Measurements from ENCODE around the gene ADAMTS3. TPM values are rescaled to one million over a fixed set of nuclear protein-coding genes. Genes with fewer than 3 reads are reported as not detected.

Gene ADAMTS3
- total and polyA plus RNA-seq, 2 experiments from 2014 or later = 1.2 to 3.7 TPM

- DNase-seq (ENCODE audit: low spot score) = no peak
- no peak overlapping the region for H2AFZ ChIP-seq
- H3K4me3 ChIP-seq = no peak overlapping the region
- H3K79me2 ChIP-seq (replicated peaks; ENCODE audit: insufficient read depth) = no peaks in the 10 kb centered on the region
- Mint-ChIP-seq H3K27ac (no peak overlapping the region), H3K27me3 (ENCODE audit: insufficient read depth, low read depth, poor library complexity) (no peaks in the 10 kb centered on the region), H3K4me3 (no peak overlapping the region), H3K4me1 (no peaks in the 10 kb centered on the region), H3K9me3 (no peaks in the 10 kb centered on the region; the same call in 2 of the 3 replicates), H3K36me3 (ENCODE audit: low read depth) (no peaks in the 10 kb centered on the region)
- no peaks in the 10 kb centered on the region for H3K27me3 ChIP-seq (ENCODE audit: insufficient read depth)
- no peak overlapping the region for H3K4me2 ChIP-seq
- H3K27ac ChIP-seq (ENCODE audit: low read depth) = no peak overlapping the region
- no peaks in the 10 kb centered on the region for H3K4me1 ChIP-seq (ENCODE audit: insufficient read depth)
- TF ChIP-seq STAT1 (IDR thresholded peaks at IDR 0.05; ENCODE audit: unreplicated experiment) (no peak), EZH2phosphoT487 (IDR thresholded peaks at IDR 0.05; ENCODE audit: unreplicated experiment) (no peak), NANOG (IDR thresholded peaks at IDR 0.05; ENCODE audit: borderline replicate concordance) (no peak)
- TF ChIP-seq, protein P1, sequence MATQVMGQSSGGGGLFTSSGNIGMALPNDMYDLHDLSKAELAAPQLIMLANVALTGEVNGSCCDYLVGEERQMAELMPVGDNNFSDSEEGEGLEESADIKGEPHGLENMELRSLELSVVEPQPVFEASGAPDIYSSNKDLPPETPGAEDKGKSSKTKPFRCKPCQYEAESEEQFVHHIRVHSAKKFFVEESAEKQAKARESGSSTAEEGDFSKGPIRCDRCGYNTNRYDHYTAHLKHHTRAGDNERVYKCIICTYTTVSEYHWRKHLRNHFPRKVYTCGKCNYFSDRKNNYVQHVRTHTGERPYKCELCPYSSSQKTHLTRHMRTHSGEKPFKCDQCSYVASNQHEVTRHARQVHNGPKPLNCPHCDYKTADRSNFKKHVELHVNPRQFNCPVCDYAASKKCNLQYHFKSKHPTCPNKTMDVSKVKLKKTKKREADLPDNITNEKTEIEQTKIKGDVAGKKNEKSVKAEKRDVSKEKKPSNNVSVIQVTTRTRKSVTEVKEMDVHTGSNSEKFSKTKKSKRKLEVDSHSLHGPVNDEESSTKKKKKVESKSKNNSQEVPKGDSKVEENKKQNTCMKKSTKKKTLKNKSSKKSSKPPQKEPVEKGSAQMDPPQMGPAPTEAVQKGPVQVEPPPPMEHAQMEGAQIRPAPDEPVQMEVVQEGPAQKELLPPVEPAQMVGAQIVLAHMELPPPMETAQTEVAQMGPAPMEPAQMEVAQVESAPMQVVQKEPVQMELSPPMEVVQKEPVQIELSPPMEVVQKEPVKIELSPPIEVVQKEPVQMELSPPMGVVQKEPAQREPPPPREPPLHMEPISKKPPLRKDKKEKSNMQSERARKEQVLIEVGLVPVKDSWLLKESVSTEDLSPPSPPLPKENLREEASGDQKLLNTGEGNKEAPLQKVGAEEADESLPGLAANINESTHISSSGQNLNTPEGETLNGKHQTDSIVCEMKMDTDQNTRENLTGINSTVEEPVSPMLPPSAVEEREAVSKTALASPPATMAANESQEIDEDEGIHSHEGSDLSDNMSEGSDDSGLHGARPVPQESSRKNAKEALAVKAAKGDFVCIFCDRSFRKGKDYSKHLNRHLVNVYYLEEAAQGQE (IDR thresholded peaks at IDR 0.05; ENCODE audit: unreplicated experiment) = no peak
- no peaks in the 10 kb centered on the region for H3K9me2 ChIP-seq (ENCODE audit: insufficient read depth)
- no peaks in the 10 kb centered on the region for H3K36me3 ChIP-seq (ENCODE audit: insufficient read depth)
- no peaks in the 10 kb centered on the region for H3F3A ChIP-seq (replicated peaks; ENCODE audit: low read depth)
- H4K20me1 ChIP-seq (replicated peaks; ENCODE audit: insufficient read depth) = no peaks in the 10 kb centered on the region
- no peak for ATAC-seq
Measured at GRCh38 chr4:72410158-72410557, 158.9 kb downstream of the ADAMTS3 start.

- no peaks in the 10 kb centered on the region for H3K4me1 ChIP-seq (ENCODE audit: insufficient read depth)
- no peak overlapping the region for H3K27ac ChIP-seq (ENCODE audit: low read depth)
Measured at GRCh38 chr4:72408568-72408967, 160.5 kb downstream of the ADAMTS3 start.

More at GRCh38 chr4:72408568-72408967, 160.5 kb downstream of the ADAMTS3 start:
- no peak for TF ChIP-seq EZH2 (IDR thresholded peaks at IDR 0.05; ENCODE audit: low read depth, unreplicated experiment)
- TF ChIP-seq ZNF331 (CRISPR knock-in tag; IDR thresholded peaks at IDR 0.05; ENCODE audit: low read depth) = no peak
- TF ChIP-seq, protein P2, sequence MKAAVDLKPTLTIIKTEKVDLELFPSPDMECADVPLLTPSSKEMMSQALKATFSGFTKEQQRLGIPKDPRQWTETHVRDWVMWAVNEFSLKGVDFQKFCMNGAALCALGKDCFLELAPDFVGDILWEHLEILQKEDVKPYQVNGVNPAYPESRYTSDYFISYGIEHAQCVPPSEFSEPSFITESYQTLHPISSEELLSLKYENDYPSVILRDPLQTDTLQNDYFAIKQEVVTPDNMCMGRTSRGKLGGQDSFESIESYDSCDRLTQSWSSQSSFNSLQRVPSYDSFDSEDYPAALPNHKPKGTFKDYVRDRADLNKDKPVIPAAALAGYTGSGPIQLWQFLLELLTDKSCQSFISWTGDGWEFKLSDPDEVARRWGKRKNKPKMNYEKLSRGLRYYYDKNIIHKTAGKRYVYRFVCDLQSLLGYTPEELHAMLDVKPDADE (IDR thresholded peaks at IDR 0.05) = no peak
- TF ChIP-seq POLR2AphosphoS5 (IDR thresholded peaks at IDR 0.05; ENCODE audit: low read depth) = no peak
- TF ChIP-seq, protein P1 (IDR thresholded peaks at IDR 0.05; ENCODE audit: unreplicated experiment) = no peak
- Mint-ChIP-seq H3K27me3 (ENCODE audit: insufficient read depth, low read depth, poor library complexity) (no peaks in the 10 kb centered on the region), H3K36me3 (ENCODE audit: low read depth) (no peaks in the 10 kb centered on the region), H3K27ac (no peak overlapping the region), H3K4me3 (no peak overlapping the region), H3K4me1 (no peaks in the 10 kb centered on the region), H3K9me3 (no peaks in the 10 kb centered on the region; the same call in 2 of the 3 replicates)
- ATAC-seq (no peak), DNase-seq (ENCODE audit: low spot score) (no peak)
- no peak overlapping the region for H2AFZ ChIP-seq
- H3K4me2 ChIP-seq = no peak overlapping the region
- H3K79me2 ChIP-seq (replicated peaks; ENCODE audit: insufficient read depth) = no peaks in the 10 kb centered on the region
- no peaks in the 10 kb centered on the region for H4K20me1 ChIP-seq (replicated peaks; ENCODE audit: insufficient read depth)
- H3K4me3 ChIP-seq = no peak overlapping the region
- no peaks in the 10 kb centered on the region for H3F3A ChIP-seq (replicated peaks; ENCODE audit: low read depth)
- no peaks in the 10 kb centered on the region for H3K36me3 ChIP-seq (ENCODE audit: insufficient read depth)
- H3K9me2 ChIP-seq (ENCODE audit: insufficient read depth) = no peaks in the 10 kb centered on the region
- H3K27me3 ChIP-seq (ENCODE audit: insufficient read depth) = no peaks in the 10 kb centered on the region
